Putamen (tissue), 1 donor: ENCODE measurements around the gene MRPS5.
"Not testable (repeated sequence)": the region's sequence is repeated elsewhere in the genome, so short reads cannot be mapped to it uniquely, and the experiment has no call there.

Source experiments
- DNase-seq: peaks from one replicate; pipeline ENCODE4 v3.0.0-alpha.2; 2016; ENCODE audit warnings: low spot score

The MRPS5 gene

DNA sequence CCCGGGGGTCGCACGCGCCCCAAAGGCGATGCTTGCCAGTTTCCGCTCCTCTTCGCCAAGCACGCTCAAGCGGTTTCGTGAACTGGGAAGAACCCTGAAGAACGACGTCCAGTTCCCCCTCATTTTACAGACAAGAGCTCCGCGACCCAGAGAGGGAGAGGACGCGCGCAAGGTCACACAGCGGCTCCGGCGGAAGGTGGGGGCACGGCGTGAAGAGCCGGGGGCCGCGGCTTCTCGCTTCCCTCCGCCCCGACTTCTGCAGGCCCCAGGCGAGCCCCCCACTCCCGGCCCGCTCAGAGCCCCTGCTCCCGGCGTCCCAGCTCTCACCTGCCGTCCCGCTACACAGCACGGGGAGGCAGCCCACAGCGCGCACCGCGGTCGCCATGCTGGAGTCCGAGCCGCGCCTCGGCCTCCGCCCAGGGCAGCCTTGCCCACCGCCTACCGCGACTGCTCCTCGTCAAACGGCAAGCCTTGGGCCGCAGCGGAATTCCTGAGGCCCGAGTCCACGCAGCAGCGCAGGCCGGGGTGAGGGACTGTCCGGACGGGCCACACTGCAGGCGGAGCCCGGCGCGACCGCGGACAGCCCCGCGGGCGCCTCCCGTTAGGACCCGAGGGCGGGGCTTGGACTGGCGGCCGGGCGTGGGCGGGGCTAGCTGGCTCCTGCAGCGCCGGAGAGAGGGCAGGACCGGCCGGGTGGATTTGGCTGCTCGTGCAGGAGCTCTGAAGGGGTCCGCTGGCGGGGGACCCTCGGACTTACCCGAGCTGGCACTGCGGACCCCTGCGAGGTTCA is at the start of gene MRPS5:
TSS of gene MRPS5 (minus strand) at position 402 of the 790 bp plus-strand sequence. CDS start at position 385, 17 bp downstream.
- peak; percentile 85 for DNase-seq

DNA sequence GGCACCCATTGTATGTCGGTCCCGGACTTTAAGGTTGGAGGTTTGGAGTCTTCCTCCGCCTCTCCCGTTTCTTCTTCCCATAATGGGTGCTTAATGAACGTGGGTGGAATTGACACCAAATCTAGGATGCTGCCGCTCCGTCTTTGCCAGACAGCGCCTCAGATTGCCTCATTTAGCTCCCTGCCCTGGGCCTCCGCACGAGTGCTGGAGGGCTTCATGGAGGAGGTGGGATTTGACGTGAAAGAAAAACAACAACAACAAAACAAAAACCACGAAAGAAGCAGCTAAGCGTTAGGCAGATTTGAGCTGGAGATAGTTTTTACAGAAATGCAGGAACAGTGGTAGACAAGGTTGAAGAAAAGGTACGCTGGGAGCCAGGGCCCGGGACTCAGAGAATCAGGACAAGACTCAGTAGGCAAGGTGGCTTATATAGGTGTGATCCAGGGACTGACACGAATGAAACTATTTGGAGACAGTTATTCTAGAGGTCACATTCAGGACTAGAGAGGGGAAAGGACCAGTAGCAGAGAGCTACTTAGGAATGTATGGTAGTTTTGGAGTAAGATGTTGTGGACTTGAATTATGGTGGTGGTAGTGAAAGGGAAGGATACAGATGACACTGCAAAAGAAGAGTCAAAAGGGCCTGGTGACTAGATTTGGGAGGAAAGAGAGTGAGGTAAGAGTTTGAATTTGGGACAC is 44.6 kb upstream of the MRPS5 start:
- no peak for DNase-seq

DNA sequence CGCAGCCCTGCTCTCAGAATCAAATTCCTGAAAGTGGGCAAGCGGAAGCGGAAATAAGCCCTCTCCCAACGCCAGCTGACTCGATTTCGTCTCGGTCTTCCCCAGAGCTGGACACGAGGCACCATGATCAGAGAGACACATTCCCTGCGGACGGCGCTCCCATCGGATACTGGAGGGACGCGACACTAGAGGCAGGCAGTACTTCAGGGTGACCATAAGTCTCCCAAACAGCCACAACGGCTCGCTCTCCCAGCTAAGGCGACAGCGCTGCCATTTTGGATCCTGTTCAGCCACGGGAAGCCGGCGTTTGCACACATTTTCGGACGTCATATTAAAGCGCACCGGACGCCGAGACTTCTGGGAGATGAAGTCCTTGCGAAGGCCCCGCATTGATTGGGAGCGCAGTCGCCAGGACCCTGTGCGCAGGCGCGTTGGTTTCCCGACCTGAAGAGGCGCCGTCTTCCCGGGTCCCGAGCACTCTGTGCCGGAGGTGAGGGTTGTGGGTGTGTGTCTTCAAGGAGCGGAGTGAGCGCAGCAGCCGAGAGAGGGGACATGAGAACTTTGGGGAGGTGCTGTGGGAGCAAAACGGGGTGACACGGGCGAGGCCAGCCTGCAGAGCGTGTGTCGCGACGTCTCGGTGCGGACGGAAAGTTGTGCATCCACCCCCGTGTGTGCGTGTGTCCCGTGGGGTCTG is 43.9 kb upstream of the MRPS5 start, which contains the start of gene ZNF2:
TSS of gene ZNF2 (plus strand) at position 439 of the 694 bp plus-strand sequence. CDS start 10,418 bp downstream, outside the sequence.
- peak; percentile 98 for DNase-seq

DNA sequence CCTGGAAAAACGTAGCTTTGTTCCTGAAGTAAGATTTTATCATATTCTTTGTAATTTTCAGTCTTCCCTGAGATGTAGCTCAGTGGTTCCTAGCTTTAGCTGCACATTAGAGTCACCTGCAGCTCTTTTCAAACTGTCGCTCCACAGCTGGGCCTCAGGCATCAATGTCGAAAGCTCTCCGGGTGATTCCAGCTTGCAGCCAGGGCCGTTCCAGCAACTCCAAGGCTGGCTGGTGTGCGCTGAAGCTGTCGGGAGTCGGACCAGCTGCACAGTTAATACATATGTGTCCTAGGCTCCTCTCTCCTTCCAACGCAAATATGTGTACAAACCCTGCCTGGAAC is 43.4 kb upstream of the MRPS5 start:
- DNase-seq: no peak

DNA sequence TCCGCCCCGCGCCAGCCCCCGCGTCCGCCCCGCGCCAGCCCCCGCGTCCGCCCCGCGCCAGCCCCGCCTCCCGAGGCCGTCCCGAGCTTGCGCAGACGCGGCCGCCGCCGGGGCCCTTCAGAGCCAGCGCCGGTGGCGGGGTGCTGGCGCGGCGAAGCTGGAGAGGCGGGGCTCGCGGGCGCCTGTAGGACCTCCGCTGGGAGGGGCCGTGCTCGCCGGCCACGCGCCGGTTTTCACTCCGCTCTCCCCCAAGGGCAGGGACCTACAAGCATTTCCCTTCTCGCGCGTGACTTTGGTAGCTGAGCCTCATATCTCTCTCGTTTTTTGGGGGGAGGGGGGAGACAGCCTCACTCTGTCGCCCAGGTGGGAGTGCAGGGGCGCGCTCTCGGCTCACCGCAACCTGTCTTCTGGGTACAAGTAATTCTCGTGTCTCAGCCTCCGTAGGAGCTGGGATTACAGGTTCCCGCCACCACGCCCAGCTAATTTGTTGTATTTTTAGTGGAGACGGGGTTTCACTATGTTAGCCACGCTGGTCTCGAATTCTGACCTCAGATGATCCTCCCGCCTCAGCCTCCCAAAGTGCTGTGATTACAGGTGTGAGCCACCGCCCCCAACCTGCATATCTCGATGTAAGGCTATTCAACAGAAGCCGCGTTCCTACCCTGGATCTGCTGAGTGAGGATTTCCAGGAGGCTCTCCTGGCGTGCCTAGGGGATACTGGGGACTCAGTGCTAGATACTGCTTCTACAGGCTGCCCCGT is 38.3 kb upstream of the MRPS5 start, which contains the start of gene ZNF514:
TSS of gene ZNF514 (minus strand) at position 159 of the 760 bp plus-strand sequence. CDS start 6,595 bp downstream, outside the sequence.
- DNase-seq: peak; percentile 83

DNA sequence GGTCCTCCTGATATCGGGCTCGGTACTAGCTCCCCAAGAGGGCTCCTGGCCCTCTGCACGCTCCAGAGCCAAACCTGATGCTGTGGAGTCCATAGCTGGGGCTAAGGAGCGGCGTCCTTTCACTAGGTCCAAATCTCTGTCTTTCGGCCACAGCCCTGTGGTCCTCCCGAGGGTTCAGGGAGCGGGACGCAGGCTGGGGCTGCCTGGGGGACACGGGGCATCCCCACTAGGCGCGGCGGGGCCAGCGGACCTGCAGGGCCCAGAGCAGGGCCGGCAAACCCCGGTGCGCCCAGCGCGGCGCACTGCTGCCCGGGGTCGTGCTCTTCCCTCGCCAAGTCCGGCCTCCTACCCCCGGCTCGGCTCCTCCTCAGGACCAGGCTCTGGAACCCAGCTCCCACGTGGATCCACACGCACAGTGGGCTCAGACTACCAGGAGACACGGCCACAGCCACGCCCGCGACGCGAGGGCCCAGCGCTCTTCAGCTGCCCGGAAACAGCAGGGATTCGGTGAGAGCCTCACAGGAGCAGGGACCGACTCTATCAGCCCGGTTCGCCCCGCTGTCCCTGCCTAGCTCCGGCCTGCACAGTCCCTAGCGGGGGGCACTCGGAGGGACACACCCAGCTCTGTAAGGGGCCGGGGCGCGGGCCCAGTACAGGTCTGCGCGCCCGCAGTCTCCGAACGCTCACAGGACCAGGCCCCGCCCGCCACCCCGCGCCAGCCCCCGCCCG is 37.4 kb upstream of the MRPS5 start:
- peak; percentile 25 for DNase-seq

DNA sequence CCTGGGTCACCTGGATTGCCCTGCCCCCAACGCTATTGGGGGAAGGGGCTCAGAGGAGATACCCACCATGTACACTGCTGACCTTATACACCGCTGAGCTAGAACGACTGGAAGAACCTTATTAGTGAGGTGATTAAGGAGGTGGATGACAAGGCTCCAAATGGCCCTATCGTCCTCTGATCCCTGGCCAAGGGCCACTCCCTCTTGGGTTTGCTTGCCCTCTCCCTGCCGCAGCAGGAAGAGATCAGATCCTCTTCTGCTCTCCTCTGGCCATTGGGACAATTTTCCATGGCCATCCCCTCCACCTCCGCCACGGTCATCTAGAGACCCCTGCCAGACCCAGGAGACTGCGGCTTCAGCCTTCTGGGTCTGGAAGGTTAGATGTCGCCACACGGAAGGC is 36.8 kb upstream of the MRPS5 start:
- no peak for DNase-seq

DNA sequence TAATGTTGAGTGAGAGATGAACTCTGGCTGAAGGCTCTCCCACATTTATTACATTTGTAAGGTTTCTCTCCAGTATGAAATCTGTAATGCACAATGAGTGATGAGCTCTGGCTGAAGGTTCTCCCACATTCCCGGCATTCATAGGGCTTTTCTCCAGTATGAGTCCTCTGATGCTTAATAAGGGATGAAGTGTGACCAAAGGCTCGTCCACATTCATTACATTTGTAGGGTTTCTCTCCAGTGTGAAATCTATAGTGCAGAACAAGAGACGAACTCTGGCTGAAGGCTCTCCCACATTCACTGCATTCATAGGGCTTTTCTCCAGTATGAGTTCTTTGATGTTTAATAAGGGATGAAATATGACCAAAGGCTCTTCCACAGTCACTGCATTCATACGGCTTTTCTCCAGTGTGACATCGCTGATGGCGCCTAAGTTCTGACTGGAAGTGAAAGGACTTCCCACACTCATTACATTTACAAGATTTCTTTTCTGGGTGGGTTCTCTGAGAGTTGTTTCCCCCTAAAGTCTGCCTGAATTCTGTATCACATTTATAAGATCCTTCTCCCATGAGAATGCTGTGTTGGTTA is 27.9 kb upstream of the MRPS5 start:
- no peak for DNase-seq

DNA sequence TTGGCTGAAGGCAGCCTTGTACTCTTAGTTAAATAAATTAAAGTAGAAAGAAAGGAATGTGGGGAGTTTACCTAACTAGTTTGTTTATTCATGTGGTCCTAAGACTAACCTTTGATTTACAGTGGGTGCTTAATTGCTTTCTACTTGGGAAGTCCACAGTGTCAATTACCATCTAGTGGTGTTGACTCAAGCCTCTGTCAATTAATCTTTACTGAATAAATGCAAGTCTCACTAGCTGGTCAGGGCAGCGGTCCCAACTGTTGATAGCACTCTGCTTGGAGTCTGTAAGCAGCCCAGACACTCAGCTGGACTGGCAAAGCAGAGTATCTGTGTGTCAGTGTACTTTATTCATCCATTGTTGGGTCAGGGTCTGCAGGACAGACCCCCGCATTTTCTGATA is 22.2 kb upstream of the MRPS5 start:
- DNase-seq: no peak

DNA sequence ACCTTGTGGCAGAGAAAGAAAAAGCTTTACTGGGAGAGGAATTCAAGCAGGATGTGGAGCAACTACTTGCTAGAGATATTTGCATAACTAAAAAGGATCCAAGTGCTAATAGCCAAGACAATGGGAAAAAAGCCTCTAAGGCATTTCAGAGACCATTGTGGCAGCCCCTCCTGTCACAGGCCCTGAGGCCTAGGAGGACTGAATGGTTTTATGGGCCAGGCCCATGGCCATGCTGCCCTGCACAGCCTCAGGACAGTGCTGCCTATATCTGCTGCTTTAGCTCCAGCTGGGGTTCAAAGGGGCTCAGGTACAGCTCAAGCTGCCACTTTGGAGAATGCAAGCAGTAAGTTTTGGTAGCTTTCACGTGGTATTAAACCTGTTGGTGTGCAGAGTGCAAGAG is 17.1 kb upstream of the MRPS5 start:
- DNase-seq: no peak

DNA sequence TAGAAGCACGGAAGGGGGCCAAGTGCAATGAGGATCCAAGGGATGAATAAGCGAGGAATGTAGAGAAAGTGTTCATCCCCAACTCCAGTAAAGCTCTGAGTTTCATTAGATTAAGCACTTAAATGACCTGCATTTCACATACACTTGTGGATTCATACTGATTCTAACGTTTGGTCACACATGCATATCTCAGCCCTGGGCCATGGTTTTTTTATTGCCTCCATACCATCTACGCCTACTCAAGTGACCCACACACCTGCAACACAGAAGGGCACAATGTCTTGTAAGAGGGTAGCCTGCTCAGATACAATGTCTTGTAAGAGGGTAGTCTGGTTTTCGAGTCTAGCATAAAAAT is 566 bp upstream of the MRPS5 start:
- DNase-seq: no peak

DNA sequence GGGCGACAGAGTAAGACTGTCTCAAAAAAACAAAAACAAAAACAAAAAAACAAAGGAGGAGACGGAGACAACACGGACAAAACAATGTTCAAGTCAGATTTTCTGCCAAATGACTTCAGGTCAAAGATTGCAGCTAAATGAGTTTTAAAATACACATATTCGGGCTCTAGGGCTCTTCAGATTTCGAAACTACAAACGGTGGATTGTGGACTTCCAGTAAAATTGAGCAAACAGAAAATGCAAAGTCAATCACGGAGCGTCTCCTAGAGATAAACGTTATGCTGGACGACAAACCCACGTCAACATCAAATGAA is 558 bp downstream of the MRPS5 start:
- no peak for DNase-seq

DNA sequence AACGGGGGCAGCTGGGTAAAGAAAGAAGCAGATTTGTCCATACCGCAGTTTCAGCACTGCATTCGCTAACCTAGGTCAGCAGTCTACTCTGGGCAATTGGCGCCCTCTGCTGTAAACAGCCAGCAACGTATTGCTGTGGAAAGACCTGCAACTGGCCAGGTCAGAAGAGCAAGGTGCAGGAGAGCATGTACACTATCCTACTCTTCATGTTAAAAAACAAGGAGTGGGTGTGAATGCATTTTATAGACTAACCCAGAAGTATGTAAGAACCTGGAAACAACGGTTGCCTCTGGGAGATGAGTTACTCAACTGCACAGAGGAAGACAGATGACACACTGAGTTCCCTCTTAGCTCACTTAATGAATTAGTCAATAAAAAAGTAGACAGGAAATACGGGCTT is 6.2 kb downstream of the MRPS5 start:
- DNase-seq: peak; percentile 48

DNA sequence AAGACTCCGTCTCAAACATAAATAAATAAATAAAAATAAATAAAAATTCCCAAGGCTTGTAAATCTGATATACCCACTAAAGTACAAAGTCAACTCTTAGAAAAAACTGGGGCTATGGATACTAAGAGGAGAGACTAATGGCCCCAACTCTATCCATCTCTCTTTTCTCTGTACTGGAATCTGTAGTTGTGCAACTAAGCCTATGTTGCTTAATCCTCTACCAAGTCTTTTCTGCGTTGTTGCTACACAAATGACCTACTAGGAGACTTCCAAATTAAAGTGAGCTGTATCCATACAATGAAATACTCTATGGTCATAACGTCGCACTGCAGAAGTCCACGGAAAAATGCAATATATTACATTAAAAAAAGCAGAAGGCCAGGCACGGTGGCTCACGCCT is 8.1 kb downstream of the MRPS5 start:
- no peak for DNase-seq

DNA sequence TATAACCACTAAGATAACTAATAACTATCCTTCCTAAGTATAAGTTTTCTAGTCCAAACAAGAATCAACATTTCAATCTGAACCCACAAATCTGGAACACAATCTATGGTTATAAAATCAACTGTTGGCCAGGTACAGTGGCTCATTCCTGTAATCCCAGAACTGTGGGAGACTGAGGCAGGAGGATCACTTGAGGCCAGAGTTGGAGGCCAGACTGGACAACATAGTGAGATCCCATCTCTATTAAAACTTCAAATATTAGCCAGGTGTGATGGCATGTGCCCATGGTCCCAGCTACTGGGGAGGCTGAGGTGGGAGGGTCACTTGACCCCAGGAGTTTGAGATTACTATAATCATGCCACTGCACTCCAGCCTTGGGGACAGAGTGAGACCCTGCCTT is 11.2 kb downstream of the MRPS5 start:
- DNase-seq: no peak

DNA sequence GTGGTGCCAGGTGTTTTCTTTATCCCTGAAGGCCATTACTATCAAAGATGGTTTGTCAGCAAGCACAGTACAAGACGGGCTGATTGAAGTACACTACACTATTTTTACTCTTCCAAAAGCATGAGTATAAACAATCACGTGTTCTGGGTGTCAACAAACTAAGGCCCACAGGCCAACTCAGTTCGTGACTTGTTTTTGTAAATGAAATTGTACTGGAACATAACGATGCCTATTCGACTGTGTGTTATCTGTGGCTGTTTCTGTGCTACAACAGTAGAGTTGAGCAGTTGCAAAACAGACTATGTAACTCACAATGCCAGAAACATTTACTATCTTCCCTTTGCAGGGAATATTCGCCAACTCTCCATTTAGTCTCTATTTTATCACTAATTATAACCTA is 12.3 kb downstream of the MRPS5 start:
- DNase-seq: peak; percentile 8

DNA sequence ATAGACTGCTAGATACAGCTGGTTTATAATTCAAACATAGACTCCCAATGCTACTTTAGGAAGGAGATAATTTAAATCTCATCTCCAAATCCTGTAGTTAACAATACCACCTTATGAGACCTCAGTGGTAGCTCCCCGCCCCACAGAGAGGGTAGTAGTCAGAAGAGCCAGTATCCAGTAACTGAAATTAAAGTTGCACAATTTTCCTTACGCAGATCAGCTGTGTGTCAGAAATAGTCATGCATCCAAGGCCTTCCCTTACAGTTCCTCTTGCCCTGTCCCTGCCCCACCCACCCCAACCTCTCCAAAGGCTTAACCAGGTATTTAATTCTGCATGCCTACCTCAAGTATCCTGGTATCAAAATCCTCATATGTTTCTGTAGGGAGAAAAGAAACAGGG is 15.5 kb downstream of the MRPS5 start:
- no peak for DNase-seq

DNA sequence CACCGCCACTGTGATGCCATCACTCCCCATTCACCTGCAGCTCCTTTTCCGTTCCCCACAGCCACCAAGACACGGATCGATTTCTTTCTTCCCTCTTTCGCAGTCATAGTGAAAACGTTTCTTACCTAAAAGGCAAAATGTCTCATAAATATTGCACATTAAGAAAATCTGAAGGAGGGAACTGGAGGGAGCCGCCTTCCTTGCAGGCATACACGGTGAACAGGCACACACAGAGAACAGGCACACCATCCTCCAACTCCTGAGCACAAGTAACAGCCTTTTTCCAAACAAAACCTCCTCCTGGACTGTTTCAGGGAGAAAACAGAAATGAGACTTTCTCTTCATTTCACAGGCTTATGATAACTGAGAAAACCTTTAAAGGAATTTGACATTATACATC is 17.0 kb downstream of the MRPS5 start:
- DNase-seq: peak; percentile 23

DNA sequence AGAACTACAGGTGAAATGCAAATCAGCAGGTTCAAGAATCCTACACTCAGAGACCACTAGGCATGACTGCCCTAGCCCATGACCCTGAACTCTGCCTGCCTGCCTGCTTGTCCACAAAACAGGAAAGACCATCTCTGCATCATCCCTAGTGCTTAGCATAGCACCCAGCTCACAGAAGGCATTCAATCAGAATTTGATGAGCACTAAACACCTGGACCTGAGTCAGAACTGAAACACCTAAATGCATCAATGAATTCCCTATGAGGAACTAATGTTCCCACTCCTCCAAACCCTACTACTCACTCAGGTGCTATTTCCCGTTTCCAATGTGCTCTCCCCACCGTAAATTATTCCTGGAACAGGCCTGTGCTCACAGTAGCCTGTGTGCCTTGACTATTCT is 21.7 kb downstream of the MRPS5 start:
- DNase-seq: no peak

DNA sequence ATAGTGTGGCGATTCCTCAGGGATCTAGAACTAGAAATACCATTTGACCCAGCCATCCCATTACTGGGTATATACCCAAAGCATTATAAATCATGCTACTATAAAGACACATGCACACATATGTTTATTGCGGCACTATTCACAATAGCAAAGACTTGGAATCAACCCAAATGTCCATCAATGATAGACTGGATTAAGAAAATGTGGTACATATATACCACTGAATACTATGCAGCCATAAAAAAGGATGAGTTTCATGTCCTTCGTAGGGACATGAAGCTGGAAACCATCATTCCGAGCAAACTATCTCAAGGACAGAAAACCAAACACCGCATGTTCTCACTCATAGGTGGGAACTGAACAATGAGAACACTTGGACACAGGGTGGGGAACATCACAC is 23.3 kb downstream of the MRPS5 start:
- not testable (repeated sequence) for DNase-seq

DNA sequence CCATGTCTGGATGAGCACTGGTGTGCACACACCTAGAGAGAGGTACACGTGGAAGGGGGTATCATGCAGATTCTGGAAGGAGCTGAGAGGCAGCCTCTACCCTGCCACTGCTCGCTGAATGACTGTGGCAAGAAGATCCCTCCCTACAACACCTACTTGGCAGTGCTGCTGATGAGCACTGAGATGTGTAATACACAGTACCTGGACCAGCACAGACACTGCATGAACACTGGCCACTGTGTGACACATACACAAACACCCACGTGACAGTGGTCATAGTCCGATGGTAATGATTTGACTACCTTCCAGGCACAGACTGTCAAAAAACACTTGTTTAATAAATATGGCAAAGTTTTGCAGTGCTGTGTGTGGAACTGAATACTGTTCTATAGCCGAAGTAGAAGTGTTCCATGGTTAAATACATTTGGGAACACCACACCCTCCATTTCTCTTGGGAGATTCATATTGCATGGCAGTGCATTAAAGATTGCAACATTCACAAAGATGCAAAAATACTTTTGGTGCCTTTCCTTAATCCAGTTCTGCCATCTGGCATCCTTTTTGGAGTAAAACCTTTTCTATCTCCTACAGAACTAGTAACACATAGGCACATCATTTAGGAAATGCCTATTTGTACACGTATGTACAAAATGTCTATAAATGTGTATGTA is 29.6 kb downstream of the MRPS5 start:
- no peak for DNase-seq
